ENCODE results near the gene AVEN.

DNA sequence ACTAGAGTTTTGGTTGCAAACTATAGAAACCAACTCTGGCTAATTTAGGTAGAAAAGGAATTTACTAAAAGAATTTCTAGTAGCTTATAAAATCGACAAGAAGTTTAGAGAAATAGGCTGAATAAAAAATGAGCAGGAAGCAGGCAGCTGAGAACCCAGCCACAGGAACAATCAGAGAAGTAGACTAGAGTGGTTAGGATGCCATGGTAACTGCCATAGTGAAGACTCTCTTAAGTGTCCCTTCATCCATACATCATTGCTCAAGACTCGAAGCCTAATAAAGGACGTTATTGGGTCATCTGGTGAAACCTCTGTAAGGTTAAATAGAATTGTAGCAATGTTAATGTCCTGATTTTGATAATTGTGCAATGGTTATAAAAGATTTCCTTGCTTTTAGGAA lies 13.8 kb downstream of the AVEN start:
- TF ChIP-seq, protein P1, sequence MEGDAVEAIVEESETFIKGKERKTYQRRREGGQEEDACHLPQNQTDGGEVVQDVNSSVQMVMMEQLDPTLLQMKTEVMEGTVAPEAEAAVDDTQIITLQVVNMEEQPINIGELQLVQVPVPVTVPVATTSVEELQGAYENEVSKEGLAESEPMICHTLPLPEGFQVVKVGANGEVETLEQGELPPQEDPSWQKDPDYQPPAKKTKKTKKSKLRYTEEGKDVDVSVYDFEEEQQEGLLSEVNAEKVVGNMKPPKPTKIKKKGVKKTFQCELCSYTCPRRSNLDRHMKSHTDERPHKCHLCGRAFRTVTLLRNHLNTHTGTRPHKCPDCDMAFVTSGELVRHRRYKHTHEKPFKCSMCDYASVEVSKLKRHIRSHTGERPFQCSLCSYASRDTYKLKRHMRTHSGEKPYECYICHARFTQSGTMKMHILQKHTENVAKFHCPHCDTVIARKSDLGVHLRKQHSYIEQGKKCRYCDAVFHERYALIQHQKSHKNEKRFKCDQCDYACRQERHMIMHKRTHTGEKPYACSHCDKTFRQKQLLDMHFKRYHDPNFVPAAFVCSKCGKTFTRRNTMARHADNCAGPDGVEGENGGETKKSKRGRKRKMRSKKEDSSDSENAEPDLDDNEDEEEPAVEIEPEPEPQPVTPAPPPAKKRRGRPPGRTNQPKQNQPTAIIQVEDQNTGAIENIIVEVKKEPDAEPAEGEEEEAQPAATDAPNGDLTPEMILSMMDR (conservative IDR thresholded peaks at IDR 0.05): no peak
- TF ChIP-seq ZFX (IDR thresholded peaks at IDR 0.05): no peak
